ENCODE data around the gene FUNDC1. TPM values are rescaled to one million over a fixed set of nuclear protein-coding genes. Genes with fewer than 3 reads are reported as not detected.

The FUNDC1 gene
- total RNA-seq, 1 experiment from 2014 or later = 20.9 TPM

DNA sequence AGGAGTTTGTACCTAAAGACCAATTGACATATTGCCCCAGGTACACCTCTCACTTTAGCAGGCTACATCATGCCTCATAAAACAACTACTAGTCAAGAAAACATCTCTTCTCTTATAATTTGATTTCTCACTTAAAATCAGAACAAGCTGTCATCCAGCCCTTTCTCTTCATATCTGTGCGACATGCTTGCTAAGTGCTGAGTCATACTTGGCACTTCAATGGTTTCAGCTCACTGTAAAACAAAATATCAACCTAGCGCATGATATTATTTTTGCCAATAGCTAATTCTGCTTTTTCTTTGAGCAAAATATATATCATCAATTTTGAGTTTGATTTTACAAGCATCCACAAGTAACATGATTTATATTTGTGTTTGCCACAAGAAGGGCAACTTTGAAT, 27.9 kb upstream of the FUNDC1 start:
- DNase-seq = no peak
- no CpG with 5 or more reads among the region's 2 CpGs for WGBS (ENCODE audit: extremely low coverage, insufficient read length, low lambda C conversion rate)
- Histone ChIP-seq H3K9me3 (ENCODE audit: control insufficient read depth, low read depth, low read length) (peaks cover 45% of the 10 kb centered on the region), H3T11ph (ENCODE audit: low read length) (no peak overlapping the region), H3K4me1 (ENCODE audit: insufficient read depth, low read length) (no peaks in the 10 kb centered on the region), H2BK12ac (ENCODE audit: insufficient read length, low read depth, low read length) (no peak overlapping the region), H3K27me3 (ENCODE audit: insufficient read depth, low read length) (no peaks in the 10 kb centered on the region), H4K20me1 (ENCODE audit: control insufficient read depth, insufficient read depth, insufficient read length) (no peaks in the 10 kb centered on the region), H3K79me1 (ENCODE audit: insufficient read depth, low read depth, low read length, poor library complexity, severe bottlenecking) (no peaks in the 10 kb centered on the region), H2AK5ac (ENCODE audit: insufficient read length, low read length) (no peak overlapping the region), H3K4ac (ENCODE audit: low read depth, low read length) (no peak overlapping the region), H3K4me2 (ENCODE audit: insufficient read depth, insufficient read length, low read length) (no peak overlapping the region), H3K14ac (ENCODE audit: insufficient read depth, low read length) (no peak overlapping the region), H3K23ac (ENCODE audit: insufficient read length, low read depth, low read length) (no peak overlapping the region), H3K23me2 (ENCODE audit: insufficient read length, low read depth, low read length, poor library complexity, severe bottlenecking) (no peaks in the 10 kb centered on the region), H2BK5ac (ENCODE audit: insufficient read length, low read length) (no peak overlapping the region), H3K18ac (ENCODE audit: insufficient read length, low read depth, low read length) (no peak overlapping the region), H3K56ac (ENCODE audit: insufficient read length, low read depth, low read length) (no peak overlapping the region), H4K5ac (ENCODE audit: insufficient read length, low read depth, low read length) (no peak overlapping the region), H4K8ac (replicated peaks; ENCODE audit: insufficient read length, low read depth, low read length) (no peak overlapping the region), H3K9ac (ENCODE audit: extremely low read depth, insufficient read length, low read length) (no peak overlapping the region), H2BK15ac (ENCODE audit: low read depth, low read length) (no peak overlapping the region), H3K27ac (ENCODE audit: insufficient read length, low read depth, low read length) (no peak overlapping the region), H2BK20ac (ENCODE audit: low read depth, low read length, poor library complexity, severe bottlenecking) (no peak overlapping the region), H2AFZ (ENCODE audit: low read length) (no peak overlapping the region), H3K79me2 (ENCODE audit: insufficient read depth, low read length) (no peaks in the 10 kb centered on the region), H4K91ac (ENCODE audit: insufficient read length, low read depth, low read length) (no peak overlapping the region), H2BK120ac (ENCODE audit: low read depth, low read length, poor library complexity, severe bottlenecking) (no peak overlapping the region)
- Mint-ChIP-seq H3K9me3 (peaks cover 64 to 71% of the 10 kb centered on the region in 2 experiments), H3K27ac (no peak overlapping the region), H3K36me3 (ENCODE audit: insufficient read depth in 1 of 3, low read depth in 3 of 3) (peaks cover 8 to 20% (median 15%) of the 10 kb centered on the region in 3 experiments), H3K27me3 (ENCODE audit: low read depth) (no peaks in the 10 kb centered on the region; the same call in none of the 2 replicates), H3K4me1 (no peaks in the 10 kb centered on the region), H3K4me3 (no peak overlapping the region)
- TF ChIP-seq, protein P1, sequence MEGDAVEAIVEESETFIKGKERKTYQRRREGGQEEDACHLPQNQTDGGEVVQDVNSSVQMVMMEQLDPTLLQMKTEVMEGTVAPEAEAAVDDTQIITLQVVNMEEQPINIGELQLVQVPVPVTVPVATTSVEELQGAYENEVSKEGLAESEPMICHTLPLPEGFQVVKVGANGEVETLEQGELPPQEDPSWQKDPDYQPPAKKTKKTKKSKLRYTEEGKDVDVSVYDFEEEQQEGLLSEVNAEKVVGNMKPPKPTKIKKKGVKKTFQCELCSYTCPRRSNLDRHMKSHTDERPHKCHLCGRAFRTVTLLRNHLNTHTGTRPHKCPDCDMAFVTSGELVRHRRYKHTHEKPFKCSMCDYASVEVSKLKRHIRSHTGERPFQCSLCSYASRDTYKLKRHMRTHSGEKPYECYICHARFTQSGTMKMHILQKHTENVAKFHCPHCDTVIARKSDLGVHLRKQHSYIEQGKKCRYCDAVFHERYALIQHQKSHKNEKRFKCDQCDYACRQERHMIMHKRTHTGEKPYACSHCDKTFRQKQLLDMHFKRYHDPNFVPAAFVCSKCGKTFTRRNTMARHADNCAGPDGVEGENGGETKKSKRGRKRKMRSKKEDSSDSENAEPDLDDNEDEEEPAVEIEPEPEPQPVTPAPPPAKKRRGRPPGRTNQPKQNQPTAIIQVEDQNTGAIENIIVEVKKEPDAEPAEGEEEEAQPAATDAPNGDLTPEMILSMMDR (conservative IDR thresholded peaks at IDR 0.05) = no peak
